A673 (cell line): ENCODE results near the gene TENM4. TPM values are rescaled to one million over a fixed set of nuclear protein-coding genes. Genes with fewer than 3 reads are reported as not detected.

Source experiments
- BruUV-seq: library from RNA; stranded (reverse); fragments of 400-500 nt; replicated peaks from 2 replicates; lab custom pipeline; 2021; lab: Mats Ljungman, UMichigan
- CTCF ChIA-PET: fragments of 300-600 bp; sonication (Branson Sonifier 250); formaldehyde crosslinking; loops from one replicate; lab custom pipeline; 2022; ENCODE audit warnings: antibody characterized with exemption; lab: Charles Lee
- POLR2A ChIA-PET: fragments of 300-600 bp; sonication (Branson Sonifier 250); formaldehyde crosslinking; loops from one replicate; lab custom pipeline; 2022; ENCODE audit warnings: antibody characterized with exemption; ENCODE audit not compliant: low non-redundant PET; lab: Charles Lee
- DNase-seq: peaks from one replicate; pipeline ENCODE4 v3.0.0-alpha.2; 2015; ENCODE audit warnings: low spot score
- H3K27ac ChIP-seq: fragments of 200-600 bp; sonication (generic); 2 replicates; pipeline ENCODE4 v1.5.1; 2016; ENCODE audit warnings: mixed run types, low read depth, mild to moderate bottlenecking, mixed read lengths, antibody characterized with exemption, low read length; ENCODE audit not compliant: poor library complexity, severe bottlenecking
- H3K27me3 ChIP-seq: fragments of 200-600 bp; sonication (generic); replicated peaks from 2 replicates; pipeline ENCODE4 v1.6.1; 2017; ENCODE audit warnings: mixed run types, low read depth, mild to moderate bottlenecking, mixed read lengths, antibody characterized with exemption, low read length; ENCODE audit not compliant: insufficient read depth, poor library complexity
- H3K36me3 ChIP-seq: fragments of 200-600 bp; sonication (generic); 2 replicates; pipeline ENCODE4 v1.6.1; 2016; ENCODE audit warnings: mixed run types, mild to moderate bottlenecking, mixed read lengths, antibody characterized with exemption, low read length; ENCODE audit not compliant: insufficient read depth, poor library complexity, severe bottlenecking
- H3K4me1 ChIP-seq: fragments of 200-600 bp; sonication (generic); 2 replicates; pipeline ENCODE4 v1.6.1; 2017; ENCODE audit warnings: mixed run types, mild to moderate bottlenecking, mixed read lengths, antibody characterized with exemption, low read length; ENCODE audit not compliant: insufficient read depth, poor library complexity, severe bottlenecking
- H3K4me3 ChIP-seq: fragments of 200-600 bp; sonication (generic); 2 replicates; pipeline ENCODE4 v1.5.1; 2016; ENCODE audit warnings: low read depth, mixed run types, mild to moderate bottlenecking, mixed read lengths, low read length; ENCODE audit not compliant: poor library complexity, severe bottlenecking
- H3K9me3 ChIP-seq: fragments of 200-600 bp; sonication (generic); 2 replicates; pipeline ENCODE4 v1.6.1; 2016; ENCODE audit warnings: mixed run types, low read depth, mild to moderate bottlenecking, mixed read lengths, antibody characterized with exemption, low read length; ENCODE audit not compliant: poor library complexity, severe bottlenecking
- EZH2 ChIP-seq: fragments of 200-600 bp; sonication (generic); IDR thresholded peaks from 2 replicates; pipeline ENCODE4 v1.6.1; 2017; ENCODE audit warnings: borderline replicate concordance, low read depth, mild to moderate bottlenecking, mixed read lengths, antibody characterized with exemption, low read length; ENCODE audit not compliant: poor library complexity, severe bottlenecking
- intact Hi-C: fragments of 100-400 bp; cut with micrococcal nuclease; formaldehyde crosslinking; loops from one replicate; pipeline ENCODE4 v1.10.0; 2022; ENCODE audit not compliant: unreplicated experiment
- total RNA-seq: library from RNA; stranded (reverse); gene quantifications from 2 replicates; pipeline ENCODE4 v1.2.3, GENCODE V29; 2021
- TF ChIP-seq, protein P1 (sequence below): fragments of 300-800, 200-600 bp; sonication (generic); conservative IDR thresholded peaks from 2 replicates; pipeline ENCODE4 v1.5.1; 2017; ENCODE audit warnings: low read depth, mild to moderate bottlenecking, antibody characterized with exemption, low read length, moderate library complexity, mixed read lengths

Gene TENM4
- total RNA-seq, 1 experiment from 2014 or later, result 0.11 TPM

DNA sequence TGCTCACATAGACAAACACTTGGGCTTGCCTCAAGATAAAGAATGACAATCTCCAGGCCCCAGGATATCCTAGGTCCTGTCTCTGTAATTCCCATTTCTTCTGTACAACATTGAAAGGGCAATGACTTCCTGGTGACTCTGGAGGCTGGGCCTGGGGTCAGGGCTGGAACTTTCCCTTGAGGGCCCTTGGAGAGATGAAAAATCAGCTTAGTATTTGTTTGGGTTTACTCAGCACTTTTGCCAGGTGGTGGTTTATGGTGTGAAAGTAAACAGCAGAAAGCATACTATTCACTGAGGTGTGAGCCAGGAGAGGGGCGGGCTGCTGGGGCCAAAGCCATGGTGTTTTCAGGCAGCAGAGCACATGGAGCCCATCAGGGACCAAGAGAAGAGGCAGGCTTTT is 651.5 kb downstream of the TENM4 start:
- ChIA-PET POLR2A (no interaction called here), CTCF (no interaction called here)
- Histone ChIP-seq H3K27ac (no peak overlapping the region), H3K4me3 (no peak overlapping the region), H3K9me3 (no peaks in the 10 kb centered on the region), H3K27me3 (peaks cover 8% of the 10 kb centered on the region), H3K4me1 (no peaks in the 10 kb centered on the region), H3K36me3 (no peaks in the 10 kb centered on the region)
- BruUV-seq, result no TSS peak
- no peak for TF ChIP-seq EZH2
- intact Hi-C loops, result no loop called here
- DNase-seq, result no peak

DNA sequence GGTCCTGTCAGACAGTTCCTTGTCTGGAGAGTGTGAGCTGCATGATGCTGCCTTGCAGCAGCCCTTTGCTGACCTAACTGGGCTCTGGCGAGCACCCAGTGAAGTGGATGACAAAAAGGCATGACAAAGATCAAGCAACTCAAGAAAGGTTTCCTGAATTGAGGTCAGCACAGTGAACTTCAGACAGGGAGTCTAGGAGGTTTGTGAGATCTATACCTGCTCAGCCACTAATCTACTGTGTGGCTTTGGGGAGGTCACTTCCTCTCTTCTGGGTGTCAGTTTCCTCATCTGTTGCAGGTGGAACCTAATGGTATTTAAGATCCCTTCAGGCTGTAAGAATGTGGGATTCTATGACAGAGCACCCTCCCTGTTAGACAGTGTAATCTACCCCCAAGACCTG is 652.3 kb downstream of the TENM4 start:
- DNase-seq, result no peak
- no peaks in the 10 kb centered on the region for H3K36me3 ChIP-seq
- no peaks in the 10 kb centered on the region for H3K9me3 ChIP-seq
- H3K4me1 ChIP-seq, result no peaks in the 10 kb centered on the region
- POLR2A ChIA-PET, result no interaction called here
- H3K4me3 ChIP-seq, result no peak overlapping the region
- no TSS peak for BruUV-seq
- intact Hi-C loops, result no loop called here
- peaks cover 12% of the 10 kb centered on the region for H3K27me3 ChIP-seq
- TF ChIP-seq, protein P1, sequence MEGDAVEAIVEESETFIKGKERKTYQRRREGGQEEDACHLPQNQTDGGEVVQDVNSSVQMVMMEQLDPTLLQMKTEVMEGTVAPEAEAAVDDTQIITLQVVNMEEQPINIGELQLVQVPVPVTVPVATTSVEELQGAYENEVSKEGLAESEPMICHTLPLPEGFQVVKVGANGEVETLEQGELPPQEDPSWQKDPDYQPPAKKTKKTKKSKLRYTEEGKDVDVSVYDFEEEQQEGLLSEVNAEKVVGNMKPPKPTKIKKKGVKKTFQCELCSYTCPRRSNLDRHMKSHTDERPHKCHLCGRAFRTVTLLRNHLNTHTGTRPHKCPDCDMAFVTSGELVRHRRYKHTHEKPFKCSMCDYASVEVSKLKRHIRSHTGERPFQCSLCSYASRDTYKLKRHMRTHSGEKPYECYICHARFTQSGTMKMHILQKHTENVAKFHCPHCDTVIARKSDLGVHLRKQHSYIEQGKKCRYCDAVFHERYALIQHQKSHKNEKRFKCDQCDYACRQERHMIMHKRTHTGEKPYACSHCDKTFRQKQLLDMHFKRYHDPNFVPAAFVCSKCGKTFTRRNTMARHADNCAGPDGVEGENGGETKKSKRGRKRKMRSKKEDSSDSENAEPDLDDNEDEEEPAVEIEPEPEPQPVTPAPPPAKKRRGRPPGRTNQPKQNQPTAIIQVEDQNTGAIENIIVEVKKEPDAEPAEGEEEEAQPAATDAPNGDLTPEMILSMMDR, result no peak
- no peak for TF ChIP-seq EZH2
- H3K27ac ChIP-seq, result no peak overlapping the region
- CTCF ChIA-PET, result no interaction called here

DNA sequence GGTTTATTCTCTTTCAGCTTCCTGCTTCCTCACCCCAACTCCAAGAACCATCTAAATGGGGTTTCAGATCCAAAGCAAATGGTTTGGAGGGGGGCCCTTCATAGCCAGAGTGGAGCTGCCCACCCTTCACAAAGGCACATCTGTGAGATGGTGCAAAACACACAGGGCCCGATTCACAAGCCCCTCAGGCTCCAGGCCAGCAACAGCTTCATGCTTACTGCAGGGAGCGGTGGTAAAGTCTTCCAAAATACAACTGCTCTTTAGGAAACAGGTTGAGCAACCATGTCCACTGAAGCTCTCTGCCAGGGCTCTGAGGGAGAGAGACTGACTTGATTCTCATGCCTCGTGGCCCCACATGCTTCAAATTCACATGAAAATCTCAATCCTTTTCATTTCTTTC is 653.1 kb downstream of the TENM4 start:
- H3K4me1 ChIP-seq, result no peaks in the 10 kb centered on the region
- peaks cover 18% of the 10 kb centered on the region for H3K27me3 ChIP-seq
- POLR2A ChIA-PET, result no interaction called here
- no peak for DNase-seq
- no peak overlapping the region for H3K27ac ChIP-seq
- no peaks in the 10 kb centered on the region for H3K9me3 ChIP-seq
- CTCF ChIA-PET, result no interaction called here
- H3K36me3 ChIP-seq, result no peaks in the 10 kb centered on the region
- no peak overlapping the region for H3K4me3 ChIP-seq
- no TSS peak for BruUV-seq
- intact Hi-C loops, result no loop called here
- TF ChIP-seq EZH2, result no peak
- TF ChIP-seq, protein P1, result no peak

DNA sequence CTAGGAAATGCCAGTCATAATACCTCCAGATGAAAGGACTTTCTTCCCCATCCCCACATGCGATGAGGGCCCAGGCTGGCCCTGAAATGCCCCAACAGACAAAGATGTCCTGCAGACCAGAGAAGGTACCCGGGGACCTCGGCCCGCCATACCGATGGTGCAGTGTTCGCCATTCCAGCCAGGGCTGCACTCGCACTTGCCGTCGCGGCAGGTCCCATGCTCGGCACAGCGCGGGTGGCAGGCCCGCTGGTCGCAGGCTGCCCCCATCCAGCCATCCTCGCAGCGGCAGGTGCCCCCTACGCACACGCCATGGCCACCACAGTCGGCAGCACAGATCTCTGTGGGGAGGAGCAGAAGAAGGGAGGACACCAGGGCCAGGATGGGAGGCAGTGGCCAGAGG is 654.1 kb downstream of the TENM4 start:
- H3K9me3 ChIP-seq, result no peaks in the 10 kb centered on the region
- H3K27me3 ChIP-seq, result peaks cover 18% of the 10 kb centered on the region
- TF ChIP-seq, protein P1, result no peak
- TF ChIP-seq EZH2, result no peak
- POLR2A ChIA-PET, result no interaction called here
- no peaks in the 10 kb centered on the region for H3K4me1 ChIP-seq
- no TSS peak for BruUV-seq
- no peak for DNase-seq
- CTCF ChIA-PET, result no interaction called here
- no peak overlapping the region for H3K27ac ChIP-seq
- no peaks in the 10 kb centered on the region for H3K36me3 ChIP-seq
- H3K4me3 ChIP-seq, result no peak overlapping the region
- intact Hi-C loops, result no loop called here
